Suprapubic skin (tissue), 4 donors: ENCODE measurements around the gene ZKSCAN2.

Experiments
- EP300 ChIP-seq: sonication (generic); formaldehyde crosslinking; IDR thresholded peaks from one replicate; pipeline ENCODE4 v1.6.1; 2017; ENCODE audit warnings: antibody characterized with exemption
- POLR2AphosphoS5 ChIP-seq, 3 donors: sonication (generic); formaldehyde crosslinking; IDR thresholded peaks; one replicate each; pipeline ENCODE4 v1.6.1; 2017; ENCODE audit warnings: antibody characterized with exemption in 3 of 3
- TF ChIP-seq, protein P1 (sequence below), 2 donors: fragments of 200-600 bp in 1 of 2; fragments of 450-650 bp in 1 of 2; sonication (generic) in 1 of 2; IDR thresholded peaks; one replicate each; pipeline ENCODE4 v1.5.1; 2016 to 2019; ENCODE audit warnings: antibody characterized with exemption in 2 of 2, mild to moderate bottlenecking in 1 of 2, moderate library complexity in 1 of 2

DNA sequence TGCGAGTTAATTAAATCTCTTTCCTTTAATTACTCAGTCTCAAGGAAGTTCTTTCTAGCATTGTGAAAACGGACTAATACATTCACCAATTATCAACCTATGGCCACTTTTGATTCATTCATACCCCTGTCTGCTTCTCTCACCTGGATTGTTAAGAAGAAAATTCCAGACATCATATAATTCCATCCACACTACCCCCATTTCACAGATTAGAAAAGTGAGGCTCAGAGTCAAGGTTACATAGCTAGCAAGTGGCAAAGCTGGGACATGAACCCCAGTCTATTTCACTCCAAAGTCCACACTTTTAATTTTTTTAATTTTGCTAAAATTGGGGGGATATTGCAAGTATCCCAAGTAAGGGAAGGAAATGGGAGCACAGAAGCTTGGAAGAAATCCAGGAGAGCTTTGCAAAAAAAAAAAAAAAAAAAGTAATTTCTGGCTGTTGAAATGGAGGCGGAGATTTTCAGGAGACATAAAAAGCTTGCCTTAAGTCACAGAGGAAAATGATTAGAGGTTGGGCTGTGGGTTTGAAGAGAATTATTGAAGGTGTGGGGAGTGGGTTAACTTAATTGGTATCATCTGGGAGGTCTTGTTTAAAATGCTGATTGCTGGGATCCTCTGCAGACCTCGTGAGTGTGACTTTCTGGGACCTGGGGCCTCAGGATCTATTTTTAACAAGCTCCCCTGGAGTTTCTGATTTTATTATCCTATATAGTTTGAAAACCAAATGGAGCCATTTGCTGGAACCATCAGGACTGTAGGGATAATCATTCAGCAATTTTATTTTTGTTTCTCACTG lies 42.3 kb upstream of the ZKSCAN2 start:
- TF ChIP-seq, protein P1, sequence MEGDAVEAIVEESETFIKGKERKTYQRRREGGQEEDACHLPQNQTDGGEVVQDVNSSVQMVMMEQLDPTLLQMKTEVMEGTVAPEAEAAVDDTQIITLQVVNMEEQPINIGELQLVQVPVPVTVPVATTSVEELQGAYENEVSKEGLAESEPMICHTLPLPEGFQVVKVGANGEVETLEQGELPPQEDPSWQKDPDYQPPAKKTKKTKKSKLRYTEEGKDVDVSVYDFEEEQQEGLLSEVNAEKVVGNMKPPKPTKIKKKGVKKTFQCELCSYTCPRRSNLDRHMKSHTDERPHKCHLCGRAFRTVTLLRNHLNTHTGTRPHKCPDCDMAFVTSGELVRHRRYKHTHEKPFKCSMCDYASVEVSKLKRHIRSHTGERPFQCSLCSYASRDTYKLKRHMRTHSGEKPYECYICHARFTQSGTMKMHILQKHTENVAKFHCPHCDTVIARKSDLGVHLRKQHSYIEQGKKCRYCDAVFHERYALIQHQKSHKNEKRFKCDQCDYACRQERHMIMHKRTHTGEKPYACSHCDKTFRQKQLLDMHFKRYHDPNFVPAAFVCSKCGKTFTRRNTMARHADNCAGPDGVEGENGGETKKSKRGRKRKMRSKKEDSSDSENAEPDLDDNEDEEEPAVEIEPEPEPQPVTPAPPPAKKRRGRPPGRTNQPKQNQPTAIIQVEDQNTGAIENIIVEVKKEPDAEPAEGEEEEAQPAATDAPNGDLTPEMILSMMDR (IDR thresholded peaks at IDR 0.05) = no peak
- TF ChIP-seq EP300 (no peak), POLR2AphosphoS5 (IDR thresholded peaks at IDR 0.05) (no peak)
